GM23338 (cell line): ENCODE results near the gene NPAP1. TPM values are rescaled to one million over a fixed set of nuclear protein-coding genes. Genes with fewer than 3 reads are reported as not detected.

Experiments
- ATAC-seq: fragments of 200-7000 bp; cut with Tn5 transposase; 3 replicates; pipeline ENCODE4 v1.9.1; 2020
- DNase-seq: peaks from one replicate; pipeline ENCODE4 v3.0.0-alpha.2; 2015; ENCODE audit warnings: low spot score
- H2AFZ ChIP-seq: fragments of 200-600 bp; sonication (generic); 2 replicates; pipeline ENCODE4 v1.8.0; 2016; ENCODE audit warnings: antibody characterized with exemption, mild to moderate bottlenecking, moderate library complexity
- H3F3A ChIP-seq: fragments of 200-600 bp; sonication (generic); replicated peaks from 2 replicates; pipeline ENCODE4 v1.8.0; 2017; ENCODE audit warnings: antibody characterized with exemption, mixed run types, low read depth
- H3K27ac ChIP-seq: fragments of 200-600 bp; sonication (generic); 2 replicates; pipeline ENCODE4 v1.6.1; 2016; ENCODE audit warnings: low read depth
- H3K27me3 ChIP-seq: fragments of 200-600 bp; sonication (generic); 2 replicates; pipeline ENCODE4 v1.8.0; 2016; ENCODE audit warnings: mild to moderate bottlenecking, mixed run types, moderate library complexity; ENCODE audit not compliant: insufficient read depth
- H3K36me3 ChIP-seq: fragments of 200-600 bp; sonication (generic); 2 replicates; pipeline ENCODE4 v1.8.0; 2016; ENCODE audit warnings: mild to moderate bottlenecking; ENCODE audit not compliant: insufficient read depth
- H3K4me1 ChIP-seq: fragments of 200-600 bp; sonication (generic); 2 replicates; pipeline ENCODE4 v1.8.0; 2016; ENCODE audit warnings: mild to moderate bottlenecking, moderate library complexity; ENCODE audit not compliant: insufficient read depth
- H3K4me2 ChIP-seq: fragments of 200-600 bp; sonication (generic); 2 replicates; pipeline ENCODE4 v1.7.1; 2017; ENCODE audit warnings: mixed run types
- H3K4me3 ChIP-seq: fragments of 200-600 bp; sonication (generic); 2 replicates; pipeline ENCODE4 v1.6.1; 2016; ENCODE audit warnings: mixed run types
- H3K79me2 ChIP-seq: fragments of 200-600 bp; sonication (generic); replicated peaks from 2 replicates; pipeline ENCODE4 v1.8.0; 2017; ENCODE audit warnings: mild to moderate bottlenecking; ENCODE audit not compliant: insufficient read depth
- H3K9me2 ChIP-seq: fragments of 200-600 bp; sonication (generic); 2 replicates; pipeline ENCODE4 v1.8.0; 2017; ENCODE audit not compliant: insufficient read depth
- H4K20me1 ChIP-seq: fragments of 200-600 bp; sonication (generic); replicated peaks from 2 replicates; pipeline ENCODE4 v1.8.0; 2017; ENCODE audit warnings: mild to moderate bottlenecking; ENCODE audit not compliant: insufficient read depth
- H3K27ac Mint-ChIP-seq: 2 replicates; pipeline ENCODE4 v1.8.0; 2020; ENCODE audit warnings: inconsistent platforms, mild to moderate bottlenecking, moderate library complexity, mixed read lengths
- H3K27me3 Mint-ChIP-seq: 3 replicates; pipeline ENCODE4 v1.8.0; 2022; ENCODE audit warnings: low read depth, mild to moderate bottlenecking, moderate library complexity, mixed read lengths, inconsistent platforms; ENCODE audit not compliant: insufficient read depth, poor library complexity
- H3K36me3 Mint-ChIP-seq: 3 replicates; pipeline ENCODE4 v1.8.0; 2021; ENCODE audit warnings: low read depth, mild to moderate bottlenecking, inconsistent platforms, moderate library complexity, mixed read lengths
- H3K4me1 Mint-ChIP-seq: 3 replicates; pipeline ENCODE4 v1.8.0; 2020; ENCODE audit warnings: mild to moderate bottlenecking, inconsistent platforms, mixed read lengths
- H3K4me3 Mint-ChIP-seq: 3 replicates; pipeline ENCODE4 v1.8.0; 2021; ENCODE audit warnings: moderate library complexity, mild to moderate bottlenecking, inconsistent platforms, mixed read lengths
- H3K9me3 Mint-ChIP-seq: 3 replicates; pipeline ENCODE4 v1.8.0; 2020; ENCODE audit warnings: moderate library complexity, mild to moderate bottlenecking, inconsistent platforms, mixed read lengths
- ETS1 ChIP-seq: IDR thresholded peaks from 2 replicates; pipeline ENCODE4 v1.6.1; 2016; ENCODE audit warnings: antibody characterized with exemption
- JUNB ChIP-seq: IDR thresholded peaks from one replicate; pipeline ENCODE4 v1.6.1; 2016; ENCODE audit warnings: antibody characterized with exemption; ENCODE audit not compliant: unreplicated experiment
- STAT1 ChIP-seq: IDR thresholded peaks from one replicate; pipeline ENCODE4 v1.6.1; 2016; ENCODE audit warnings: antibody characterized with exemption; ENCODE audit not compliant: unreplicated experiment
- ZNF114 ChIP-seq: fragments of 250-450 bp; sonication (Bioruptor Pico); IDR thresholded peaks from 2 replicates; pipeline ENCODE4 v1.5.0; 2020; ENCODE audit warnings: mild to moderate bottlenecking, moderate library complexity
- ZNF331 ChIP-seq: fragments of 250-450 bp; sonication (Bioruptor Pico); IDR thresholded peaks from 2 replicates; pipeline ENCODE4 v1.5.0; 2020; ENCODE audit warnings: low read depth, mild to moderate bottlenecking, moderate library complexity
- ZNF462 ChIP-seq: fragments of 250-450 bp; sonication (Bioruptor Pico); IDR thresholded peaks from 2 replicates; pipeline ENCODE4 v1.5.0; 2020; ENCODE audit warnings: mild to moderate bottlenecking, moderate library complexity
- polyA plus RNA-seq: library from polyadenylated mRNA; unstranded; fragments of >200 nt; fragmentation: Nextera tagmentation; extraction: Ambion mirVana; gene quantifications from 2 replicates; pipeline ENCODE4 v1.2.1, GENCODE V29; 2016
- total RNA-seq: library from RNA; depleted of rRNA; stranded (reverse); fragments of >200 nt; shearing (Covaris generic); gene quantifications from 2 replicates; pipeline ENCODE4 v1.2.3, GENCODE V29; 2014

The NPAP1 gene
- total and polyA plus RNA-seq, 2 experiments from 2014 or later = 0.10 to 0.24 TPM

- TF ChIP-seq ZNF462 (CRISPR knock-in tag) = no peak
- H3K36me3 Mint-ChIP-seq = no peaks in the 10 kb centered on the region; the same call in 2 of the 3 replicates
- Histone ChIP-seq H3K4me2 (no peak overlapping the region), H3K9me2 (no peaks in the 10 kb centered on the region), H3K4me3 (no peak overlapping the region), H3K27ac (no peak overlapping the region), H3K27me3 (no peaks in the 10 kb centered on the region), H3K4me1 (no peaks in the 10 kb centered on the region), H3K79me2 (no peaks in the 10 kb centered on the region), H3F3A (no peaks in the 10 kb centered on the region), H2AFZ (no peak overlapping the region), H4K20me1 (no peaks in the 10 kb centered on the region), H3K36me3 (no peaks in the 10 kb centered on the region)
- peaks cover 6% of the 10 kb centered on the region for H3K27me3 Mint-ChIP-seq
- no peaks in the 10 kb centered on the region for H3K4me1 Mint-ChIP-seq
- ATAC-seq = no peak
- peaks cover 64% of the 10 kb centered on the region for H3K9me3 Mint-ChIP-seq
- no peak overlapping the region for H3K4me3 Mint-ChIP-seq
- no peak for DNase-seq
- H3K27ac Mint-ChIP-seq = no peak overlapping the region
These were observed 16.0 kb upstream of the NPAP1 start for GRCh38 chr15:24659622-24660021.

DNA sequence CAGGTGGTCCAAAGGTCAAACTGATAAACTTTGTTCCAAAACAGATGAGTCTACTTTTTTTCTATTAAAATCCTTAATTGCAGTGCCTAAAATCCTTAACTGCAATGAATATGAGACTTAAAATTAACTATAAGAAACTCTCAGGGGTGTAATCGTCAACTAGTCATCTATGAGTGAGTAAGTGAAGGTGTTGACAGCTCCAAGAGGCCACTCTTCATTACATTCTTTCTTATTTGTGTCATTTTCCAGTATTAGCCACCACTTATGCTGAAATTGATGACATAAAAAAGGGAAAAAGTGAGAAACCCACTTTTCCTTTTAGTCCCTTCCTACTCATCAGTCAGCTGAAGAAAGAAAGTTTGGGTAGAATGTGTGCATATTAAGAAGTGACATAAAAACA lies 12.6 kb upstream of the NPAP1 start:
- peaks cover 3% of the 10 kb centered on the region; the same call in 1 of the 3 replicates for H3K36me3 Mint-ChIP-seq
- H3K36me3 ChIP-seq = no peaks in the 10 kb centered on the region
- H3K4me3 ChIP-seq = no peak overlapping the region
- DNase-seq (no peak), ATAC-seq (no peak)
- no peaks in the 10 kb centered on the region for H3F3A ChIP-seq
- no peaks in the 10 kb centered on the region for H3K27me3 Mint-ChIP-seq
- H3K9me2 ChIP-seq = no peaks in the 10 kb centered on the region
- H3K4me2 ChIP-seq = no peak overlapping the region
- H4K20me1 ChIP-seq = no peaks in the 10 kb centered on the region
- H3K27ac Mint-ChIP-seq = no peak overlapping the region
- H2AFZ ChIP-seq = no peak overlapping the region
- H3K27me3 ChIP-seq = no peaks in the 10 kb centered on the region
- H3K27ac ChIP-seq = no peak overlapping the region
- H3K4me3 Mint-ChIP-seq = no peak overlapping the region
- H3K4me1 ChIP-seq = no peaks in the 10 kb centered on the region
- H3K79me2 ChIP-seq = no peaks in the 10 kb centered on the region
- H3K9me3 Mint-ChIP-seq = peaks cover 62% of the 10 kb centered on the region
- H3K4me1 Mint-ChIP-seq = no peaks in the 10 kb centered on the region
- TF ChIP-seq JUNB (no peak), ZNF331 (no peak), ZNF462 (CRISPR knock-in tag) (no peak), STAT1 (no peak), ZNF114 (CRISPR knock-in tag) (no peak), ETS1 (no peak)
